Activated naive CD4-positive, alpha-beta T cell (primary cell): ENCODE measurements around the gene MICALL2.

Experiments used
- DNase-seq, 4 experiments: peaks; one replicate each; lab custom pipeline; 2025; lab: John Stamatoyannopoulos, UW

The MICALL2 gene

DNA sequence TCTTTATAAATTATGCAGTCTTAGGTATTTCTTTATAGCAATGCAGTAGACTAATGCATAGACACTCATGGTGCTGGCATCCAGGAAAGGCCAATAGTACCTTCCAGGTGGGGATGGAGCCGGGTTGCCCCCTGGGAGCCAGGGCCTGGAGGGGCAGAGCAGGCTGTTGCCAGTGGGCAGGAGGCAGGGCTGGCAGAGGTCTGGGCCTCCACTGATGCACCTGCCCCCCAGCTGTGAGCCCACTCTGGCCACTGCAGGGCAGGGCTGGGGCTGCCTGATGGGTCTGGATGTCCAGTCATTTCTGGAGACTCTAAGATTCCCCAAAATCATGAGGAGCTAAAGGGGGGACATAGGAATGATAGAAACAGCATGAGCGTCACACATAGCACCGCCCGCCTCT is 66.7 kb downstream of the MICALL2 start:
- DNase-seq: no peak

- no peak for DNase-seq
Measured at GRCh38 chr7:1391449-1391848, 67.8 kb downstream of the MICALL2 start.

DNA sequence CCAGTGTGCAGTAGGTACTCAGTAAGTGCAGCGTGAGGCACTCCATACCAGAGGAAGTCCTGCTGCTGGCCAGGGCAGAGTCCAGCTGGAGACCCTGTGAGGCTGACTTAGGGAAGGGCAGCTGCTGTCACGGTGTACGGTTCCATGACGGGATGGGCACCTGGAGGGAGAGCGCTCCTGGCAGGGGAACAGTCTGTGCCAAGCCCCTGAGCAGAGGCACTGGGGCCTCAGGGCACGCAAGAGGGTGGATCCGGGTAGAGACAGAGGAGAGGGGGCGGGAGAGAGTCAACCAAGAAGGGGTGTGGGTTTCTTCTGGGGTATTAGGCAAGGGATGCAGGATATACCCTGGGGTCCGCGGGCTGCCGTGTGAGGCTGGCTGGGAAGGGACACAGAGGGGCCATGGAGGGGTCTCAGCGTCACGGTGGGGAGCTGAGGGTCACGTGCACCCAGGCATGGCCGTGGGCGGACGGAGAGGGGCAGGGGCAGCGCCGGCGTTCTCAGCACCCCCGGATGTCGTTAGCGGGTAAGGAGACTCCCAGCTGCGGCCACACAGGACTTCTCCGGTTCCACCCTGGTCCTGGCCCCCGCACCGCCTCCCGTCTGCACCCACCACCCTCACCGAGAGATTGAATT is 70.5 kb downstream of the MICALL2 start:
- no peak for DNase-seq

DNA sequence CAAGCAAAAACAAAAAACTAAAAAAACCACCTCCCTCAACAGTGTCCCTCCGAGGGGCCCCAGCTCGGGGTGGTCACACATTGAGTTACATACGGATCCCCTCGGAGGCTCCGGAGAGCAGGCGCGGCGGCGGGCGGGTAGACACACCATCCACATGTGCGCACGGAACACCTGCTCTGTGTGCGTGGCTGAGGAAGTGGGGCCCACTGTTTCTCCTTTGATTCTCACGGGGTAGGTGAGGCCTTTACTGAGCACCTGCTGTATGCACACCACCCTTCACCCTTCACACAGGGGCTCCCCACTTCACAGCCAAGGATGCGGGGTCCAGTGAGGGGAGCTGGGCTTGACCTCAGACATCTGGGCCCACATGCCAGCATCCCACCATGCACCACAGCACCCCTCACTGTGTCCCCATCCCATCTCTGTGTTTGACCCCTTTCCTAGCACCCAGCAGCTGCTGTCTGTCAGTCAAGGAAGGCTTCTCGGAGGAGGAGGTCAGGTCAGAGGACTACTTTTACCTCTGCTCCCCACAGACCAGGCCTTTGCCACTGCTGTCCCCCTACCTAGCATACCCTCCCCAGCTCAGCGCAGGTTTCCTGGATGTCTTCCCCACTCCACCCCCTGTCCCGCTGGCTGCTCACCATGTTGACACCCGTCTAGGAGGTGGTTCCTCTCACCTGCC is 71.1 kb downstream of the MICALL2 start:
- no peak for DNase-seq

- no peak for DNase-seq
Measured at GRCh38 chr7:1387261-1387660, 72.0 kb downstream of the MICALL2 start.

DNA sequence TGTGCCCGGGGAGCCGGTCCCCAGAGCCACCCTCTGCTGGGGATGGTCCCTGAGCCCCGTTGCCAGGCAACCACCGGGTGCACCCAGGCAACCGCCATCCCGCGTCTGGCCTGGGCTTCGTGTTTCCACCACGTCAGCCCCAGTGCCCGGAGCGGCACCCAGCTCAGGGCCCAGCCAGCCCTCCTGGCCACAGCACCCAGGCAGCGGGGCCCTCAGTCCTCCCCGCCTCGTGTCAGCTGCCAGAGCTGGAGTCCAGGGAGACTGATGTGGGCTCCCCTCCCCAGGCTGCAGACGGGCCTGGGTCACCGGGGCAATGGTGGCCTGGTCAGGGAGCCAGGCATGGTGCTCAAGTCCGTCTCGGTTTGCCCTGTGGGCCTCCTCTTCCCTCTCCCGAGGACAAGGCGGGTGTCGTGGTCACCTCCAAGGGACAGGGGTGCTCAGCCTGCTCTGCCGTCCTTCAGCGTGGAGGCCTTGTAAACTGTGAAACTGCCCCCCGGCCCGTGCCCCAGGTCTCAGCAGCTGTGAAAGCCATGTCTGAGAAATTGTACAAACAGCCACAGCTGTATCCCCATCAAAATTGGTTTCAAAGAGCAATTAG is 72.5 kb downstream of the MICALL2 start:
- DNase-seq: no peak

DNA sequence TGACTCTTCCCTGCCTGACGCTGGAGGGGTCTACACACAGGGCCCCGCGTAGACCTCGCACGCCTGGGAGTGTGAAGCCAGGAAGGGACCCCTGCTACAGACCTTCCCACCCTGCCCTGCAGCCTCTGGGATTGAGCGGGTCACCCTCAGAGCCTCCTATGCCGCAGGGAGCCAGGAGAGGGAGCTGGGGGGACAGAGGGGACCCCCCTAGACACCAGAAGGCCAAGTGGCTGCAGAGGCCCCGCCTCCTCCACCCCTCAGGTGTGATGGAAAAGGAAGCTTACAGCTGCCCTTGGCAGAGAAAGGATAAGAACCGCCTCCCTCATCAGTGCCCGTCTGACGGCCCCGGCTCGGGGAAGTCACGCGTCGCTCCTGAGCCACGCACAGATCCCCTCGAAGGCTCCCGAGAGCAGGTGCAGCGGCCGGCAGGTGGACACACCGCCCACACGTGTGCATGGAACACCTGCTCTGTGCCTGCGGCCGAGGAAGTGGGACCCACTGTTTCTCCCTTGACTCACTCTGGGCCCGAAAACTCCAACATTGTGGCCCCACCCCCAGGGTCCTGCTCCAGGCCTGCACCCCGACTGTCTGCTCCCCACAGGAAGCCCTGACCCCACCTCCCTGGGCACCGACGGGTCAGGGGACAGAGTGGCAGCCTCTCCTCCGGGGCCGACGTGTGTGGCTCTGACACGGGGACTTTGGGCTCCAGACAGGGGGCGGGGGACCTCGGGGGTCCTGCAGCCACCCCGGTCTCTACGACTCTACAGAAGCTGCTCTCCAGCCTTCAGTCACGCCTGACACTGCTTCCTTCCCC is 73.3 kb downstream of the MICALL2 start:
- DNase-seq: no peak

DNA sequence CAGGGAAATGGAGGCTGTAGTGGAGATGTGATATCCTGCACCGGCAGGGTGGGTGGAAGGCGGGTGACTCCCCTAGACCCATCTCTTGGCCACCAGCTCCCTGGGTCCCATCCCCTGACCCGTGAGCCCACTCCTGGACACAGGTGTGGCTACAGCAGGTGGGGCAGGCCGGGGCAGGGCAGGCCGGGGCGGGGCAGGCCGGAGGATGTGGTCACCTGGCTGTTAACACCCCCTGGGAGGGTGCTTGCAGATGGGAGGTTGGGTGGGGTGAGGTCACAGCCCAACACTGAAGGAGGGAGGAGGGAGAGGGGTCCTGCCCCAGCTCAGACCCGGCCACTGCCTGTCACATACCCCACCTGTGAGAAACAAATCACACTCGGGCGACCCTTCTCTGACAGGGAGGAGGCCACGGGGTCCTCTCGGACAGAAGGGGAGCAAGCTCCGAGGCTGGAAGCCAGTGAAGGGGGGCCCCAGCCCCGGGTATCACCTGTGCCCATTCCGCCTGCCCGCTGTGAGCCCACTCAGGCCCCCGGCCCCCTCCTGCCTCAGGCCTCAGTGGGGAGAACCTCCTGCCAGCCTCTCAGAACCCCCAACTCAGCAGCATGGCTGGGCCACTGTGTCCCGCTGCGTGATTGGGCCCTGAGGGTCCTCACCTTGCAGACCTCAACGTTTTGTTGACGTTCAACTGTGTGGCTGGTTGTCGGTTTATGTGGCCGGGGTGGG is 74.0 kb downstream of the MICALL2 start:
- no peak for DNase-seq
